HG03520 (cell line): ENCODE data around the gene SH3TC1.
A peak's percentile ranks its signal among the peaks of the same experiment; 100 is the strongest.

Source experiments
- ATAC-seq: cut with Tn5 transposase; IDR thresholded peaks from one replicate; pipeline ENCODE4 v1.9.1; 2021; ENCODE audit warnings: mild to moderate bottlenecking, moderate library complexity; ENCODE audit not compliant: unreplicated experiment

The SH3TC1 gene

GRCh38 chr4:8198206-8198905, 734 bp upstream of the SH3TC1 start:
- ATAC-seq, result no peak

DNA sequence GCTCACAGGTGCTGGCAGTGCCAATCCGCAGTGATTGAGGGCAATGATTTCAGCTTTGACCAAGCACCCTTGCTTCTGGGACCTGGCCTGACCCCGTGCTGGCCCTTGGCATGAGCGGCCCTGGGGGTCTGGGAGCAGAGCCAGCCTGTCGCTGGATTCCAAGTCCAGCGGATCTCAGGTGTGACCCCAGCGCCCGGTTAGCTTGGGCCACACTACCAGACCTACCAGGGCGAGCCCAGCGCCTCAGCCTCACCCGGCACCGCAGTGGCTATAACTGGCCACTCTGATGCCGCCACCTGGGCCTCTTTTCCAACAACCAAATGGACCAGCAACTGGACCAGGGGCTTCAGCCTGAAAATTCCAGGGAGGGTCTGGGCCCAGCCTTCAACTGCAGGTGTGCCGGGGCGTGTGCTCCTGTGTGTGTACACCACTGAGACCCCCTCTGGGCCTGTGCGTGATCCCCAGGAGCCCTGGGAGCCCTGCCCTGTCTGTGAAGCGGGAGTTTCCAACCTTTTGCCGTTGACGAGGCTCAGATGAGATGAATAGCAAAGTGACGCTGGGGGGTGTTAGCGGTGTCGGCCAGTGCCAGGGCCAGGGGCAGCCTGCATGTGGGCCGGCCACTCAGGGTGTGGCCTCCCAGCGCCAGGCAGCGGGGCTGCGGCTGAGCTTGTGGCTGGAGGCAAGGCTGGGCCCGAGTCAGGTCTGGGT, 658 bp downstream of the SH3TC1 start:
- ATAC-seq, result no peak

DNA sequence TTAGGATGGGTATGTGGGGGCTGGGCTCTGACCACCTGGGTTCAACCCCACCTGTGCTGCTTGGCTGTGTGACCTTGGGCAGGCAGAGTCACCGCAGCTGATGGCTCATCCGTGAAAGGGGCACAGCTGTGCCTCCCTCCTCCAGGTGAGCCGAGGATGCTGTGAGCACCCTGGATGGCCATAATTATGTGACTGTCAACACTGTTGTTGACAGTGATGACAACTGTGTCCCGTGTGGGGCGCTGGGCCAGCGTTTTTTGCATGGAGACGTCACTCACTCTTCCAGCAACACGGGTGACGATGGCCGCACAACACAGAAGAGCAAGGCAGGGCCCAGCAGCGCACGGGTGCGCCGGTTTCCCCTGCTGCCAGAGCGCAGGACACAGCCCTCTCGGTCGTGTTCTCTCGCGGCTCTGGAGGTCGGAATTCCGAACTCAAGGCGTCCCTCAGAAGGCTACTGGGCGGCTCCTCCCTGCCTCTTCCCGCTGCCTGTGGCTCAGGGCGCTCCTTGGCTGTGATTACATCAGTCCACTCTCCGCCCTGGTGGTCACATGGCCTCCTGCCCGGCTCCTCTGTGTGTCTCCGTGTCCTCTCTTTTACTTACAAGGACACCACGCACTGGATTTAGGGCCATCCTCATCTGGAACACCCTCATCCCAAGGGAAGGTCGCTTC, 1.3 kb downstream of the SH3TC1 start:
- ATAC-seq, result no peak

DNA sequence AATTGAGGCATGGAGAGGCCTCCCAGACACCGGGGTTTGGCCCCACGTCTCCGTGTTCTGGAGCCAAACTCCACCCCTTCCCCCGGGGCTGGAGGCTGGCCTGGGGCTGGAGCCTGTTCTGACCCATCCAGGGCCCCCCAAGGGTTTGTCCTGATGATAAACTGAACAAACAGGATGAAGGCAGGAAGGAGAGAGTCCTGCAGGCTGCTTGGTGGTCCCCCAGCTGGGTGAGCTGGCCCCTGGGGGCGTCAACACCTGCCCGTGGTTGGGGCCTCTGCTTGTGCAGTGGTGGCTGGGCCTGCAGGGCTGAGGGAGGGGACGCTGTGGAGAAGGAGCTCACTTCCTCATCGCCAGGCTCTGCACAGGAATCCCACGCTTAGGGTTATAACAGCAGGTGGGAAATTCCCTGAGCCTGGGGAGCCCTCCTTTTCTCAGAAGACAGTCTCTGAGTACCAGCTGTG, 2.3 kb downstream of the SH3TC1 start:
- peak; percentile 31 for ATAC-seq

- ATAC-seq, result no peak
Observed at GRCh38 chr4:8202108-8203051, 3.3 kb downstream of the SH3TC1 start.

- ATAC-seq, result no peak
Observed at GRCh38 chr4:8203052-8203401, 3.9 kb downstream of the SH3TC1 start.

DNA sequence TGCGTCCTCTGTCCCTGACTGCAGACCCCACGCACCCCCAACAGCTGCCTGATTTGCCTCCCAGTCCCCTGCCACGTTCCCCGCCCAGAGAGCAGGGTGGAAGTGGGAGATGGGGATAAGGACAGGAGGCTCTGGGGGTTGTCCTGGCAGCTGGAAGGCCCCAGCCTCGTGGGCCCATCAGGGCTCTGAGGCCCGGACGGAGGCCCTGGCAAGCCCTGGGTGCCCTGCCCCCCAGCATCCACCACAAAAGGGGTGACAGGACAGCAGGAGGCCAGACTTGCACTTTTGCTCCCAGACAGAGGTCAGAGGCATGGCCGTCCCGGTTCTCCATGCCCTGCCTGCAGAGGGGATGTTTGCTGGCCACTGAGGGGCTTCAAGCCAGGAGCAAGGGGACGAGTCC, 4.7 kb downstream of the SH3TC1 start:
- ATAC-seq, result no peak

DNA sequence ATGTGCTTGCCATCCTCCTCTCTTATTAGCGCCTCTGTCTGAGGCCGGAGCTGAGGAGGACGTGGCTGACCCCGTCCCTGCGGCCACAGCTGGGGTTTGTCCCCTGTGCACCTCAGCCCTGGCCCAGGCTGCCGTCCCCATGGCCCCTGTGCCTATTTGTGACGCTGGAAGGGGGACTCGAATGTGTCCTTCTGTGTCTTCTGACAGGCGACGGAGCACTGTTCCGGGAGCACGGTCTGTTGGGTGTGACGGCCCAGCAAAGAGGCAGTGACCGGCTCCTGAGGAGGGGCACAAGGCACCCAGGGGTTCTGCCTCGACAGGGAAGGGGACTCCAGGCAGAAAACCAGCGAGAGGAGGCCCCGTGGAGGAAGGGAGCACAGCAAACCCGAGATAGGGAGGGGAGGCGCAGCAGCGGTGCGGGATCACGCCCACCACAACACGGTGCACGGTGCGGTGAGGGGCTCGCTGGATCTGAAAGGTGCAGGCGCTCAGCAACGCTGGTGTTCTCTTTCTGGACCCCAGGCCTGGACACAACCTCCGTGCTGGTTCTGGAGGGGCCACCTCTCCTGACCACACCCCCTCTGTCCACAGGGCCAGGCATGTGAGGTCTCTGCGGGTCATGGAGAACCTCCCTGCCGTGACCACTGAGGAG, 5.6 kb downstream of the SH3TC1 start:
- no peak for ATAC-seq

DNA sequence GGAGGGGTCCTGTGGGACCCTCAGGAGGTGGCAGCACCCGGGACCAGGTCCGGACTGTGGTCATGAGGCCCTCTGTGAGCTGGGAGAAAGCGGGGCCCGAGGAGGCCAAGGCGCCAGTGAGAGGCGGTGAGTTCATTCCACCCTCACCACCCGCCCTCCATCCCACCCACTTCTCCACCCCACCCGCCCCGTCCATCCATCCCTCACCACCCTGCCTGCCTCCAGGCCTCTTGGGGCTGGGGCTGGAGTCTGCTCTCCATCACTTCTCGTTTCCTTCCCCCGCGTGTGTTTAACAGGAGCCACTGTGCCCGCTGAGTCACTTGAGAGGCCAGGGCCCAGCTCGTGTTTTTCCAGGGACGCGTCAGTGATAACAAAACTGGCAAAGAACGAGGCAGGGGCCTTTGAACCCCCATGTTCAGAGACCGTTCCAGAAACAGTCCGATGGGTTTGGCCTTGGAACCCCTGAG, 6.2 kb downstream of the SH3TC1 start:
- no peak for ATAC-seq

GRCh38 chr4:8205749-8206611, 6.9 kb downstream of the SH3TC1 start:
- ATAC-seq, result no peak

- no peak for ATAC-seq
Observed at GRCh38 chr4:8207314-8207713, 8.2 kb downstream of the SH3TC1 start.

DNA sequence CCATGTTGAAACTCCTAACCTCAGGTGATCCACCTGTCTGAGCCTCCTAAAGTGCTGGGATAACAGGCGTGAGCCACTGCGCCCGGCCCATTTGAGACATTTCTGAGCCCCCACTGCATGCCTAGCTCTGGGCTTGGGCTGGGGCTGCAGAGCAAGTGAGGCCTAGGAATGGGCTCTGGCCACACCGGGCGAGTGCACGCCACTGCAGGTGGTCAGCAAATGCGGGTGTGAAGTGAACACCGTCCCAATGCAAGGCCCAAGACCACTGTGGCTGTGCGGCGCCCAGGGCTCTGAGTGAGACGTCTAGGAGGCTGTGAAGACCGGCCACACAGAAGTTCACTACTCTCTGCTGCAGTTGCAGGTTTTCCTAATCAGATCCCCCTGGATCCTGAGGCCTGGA, 9.5 kb downstream of the SH3TC1 start:
- no peak for ATAC-seq

- no peak for ATAC-seq
Observed at GRCh38 chr4:8209181-8209874, 10.2 kb downstream of the SH3TC1 start.

- ATAC-seq, result no peak
Observed at GRCh38 chr4:8210010-8210409, 10.9 kb downstream of the SH3TC1 start.

DNA sequence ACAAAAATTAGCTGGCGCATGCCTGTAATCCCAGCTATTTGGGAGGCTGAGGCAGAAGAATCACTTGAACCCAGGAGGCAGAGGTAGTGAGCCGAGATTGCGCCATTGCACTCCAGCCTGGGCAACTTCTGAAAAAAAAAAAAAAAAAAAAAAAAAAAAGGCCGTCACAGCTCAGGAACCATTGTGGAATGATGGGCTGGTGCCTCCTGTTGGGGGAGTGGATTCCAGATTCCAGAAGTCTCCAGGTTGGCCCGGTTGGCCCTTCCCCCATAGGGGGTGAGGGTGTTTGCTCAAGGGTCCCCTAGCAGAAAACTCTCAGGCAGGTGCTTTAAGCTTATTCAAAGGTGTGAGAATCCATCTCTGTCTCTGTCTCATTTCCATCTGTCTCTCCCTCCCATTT, 11.5 kb downstream of the SH3TC1 start:
- ATAC-seq, result no peak

DNA sequence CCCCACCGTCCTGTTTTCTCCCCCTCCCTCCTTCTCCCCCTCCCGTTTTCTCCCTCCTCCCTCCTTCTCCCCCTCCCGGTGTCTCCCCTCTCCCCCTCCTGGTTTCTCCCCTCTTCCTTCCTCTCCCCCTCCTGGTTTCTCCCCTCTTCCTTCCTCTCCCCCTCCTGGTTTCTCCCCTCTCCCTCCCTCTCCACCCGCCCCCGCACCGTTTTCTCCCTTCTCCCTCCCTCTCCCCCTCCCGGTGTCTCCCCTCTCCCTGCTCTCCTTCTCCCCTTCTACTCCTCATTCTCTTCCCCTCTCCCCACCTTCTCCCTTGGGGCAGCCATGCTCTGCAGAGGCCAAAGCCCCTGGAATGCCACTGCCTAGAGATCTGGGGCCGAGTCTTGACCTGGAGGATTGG, 12.2 kb downstream of the SH3TC1 start:
- ATAC-seq, result no peak

DNA sequence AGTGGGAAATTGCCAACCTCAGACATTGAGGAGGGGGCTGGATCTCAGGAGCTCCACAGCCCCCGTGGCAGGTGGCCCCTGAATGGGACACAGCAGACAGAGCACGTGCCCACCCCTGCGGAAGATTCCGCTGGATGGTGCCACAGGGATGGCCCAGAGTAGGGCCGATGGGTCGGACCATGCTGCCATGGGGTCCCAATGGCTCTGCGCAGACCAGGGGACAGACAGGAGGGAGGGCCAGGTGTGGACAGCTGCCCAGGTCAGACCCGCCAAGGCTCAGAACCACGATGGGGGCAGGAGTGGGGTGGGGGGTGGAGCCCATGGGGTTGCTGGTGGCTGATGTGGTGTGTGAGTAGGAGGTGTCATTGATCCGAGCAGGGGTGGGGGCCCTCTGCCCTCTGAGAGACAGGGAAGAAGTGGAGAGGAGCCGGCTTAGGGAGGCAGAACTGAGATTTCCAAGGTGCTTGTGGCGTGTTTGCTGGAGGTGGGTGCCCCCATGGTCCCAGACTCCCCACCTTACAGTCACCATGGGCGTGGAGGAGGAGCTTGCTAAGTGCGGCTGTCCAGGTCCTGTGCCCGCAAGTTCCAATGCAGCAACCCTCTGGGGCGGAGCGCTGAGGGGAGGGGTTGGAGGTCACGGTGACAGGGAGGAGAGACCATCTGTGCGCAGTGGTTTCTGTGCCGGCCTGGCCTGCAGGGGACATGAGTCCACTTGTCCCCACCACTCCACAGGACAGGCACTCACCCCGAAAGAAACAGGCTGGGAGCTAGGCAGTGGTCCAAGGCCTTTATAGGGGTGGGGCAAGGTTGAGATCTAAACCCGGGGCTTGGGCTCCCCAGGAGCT, 12.9 kb downstream of the SH3TC1 start:
- ATAC-seq, result no peak

- ATAC-seq, result no peak
Observed at GRCh38 chr4:8212622-8213021, 13.5 kb downstream of the SH3TC1 start.
